Suppressor macrophage treated with lipopolysaccharide for 4 hours (primary cell): Measurements from ENCODE around the gene CEACAM1.
"Not testable (repeated sequence)": the region's sequence is repeated elsewhere in the genome, so short reads cannot be mapped to it uniquely, and the experiment has no call there.

Experiments used
- DNase-seq: peaks from one replicate; pipeline ENCODE4 v3.0.0-alpha.2; 2020

CEACAM1 gene

DNA sequence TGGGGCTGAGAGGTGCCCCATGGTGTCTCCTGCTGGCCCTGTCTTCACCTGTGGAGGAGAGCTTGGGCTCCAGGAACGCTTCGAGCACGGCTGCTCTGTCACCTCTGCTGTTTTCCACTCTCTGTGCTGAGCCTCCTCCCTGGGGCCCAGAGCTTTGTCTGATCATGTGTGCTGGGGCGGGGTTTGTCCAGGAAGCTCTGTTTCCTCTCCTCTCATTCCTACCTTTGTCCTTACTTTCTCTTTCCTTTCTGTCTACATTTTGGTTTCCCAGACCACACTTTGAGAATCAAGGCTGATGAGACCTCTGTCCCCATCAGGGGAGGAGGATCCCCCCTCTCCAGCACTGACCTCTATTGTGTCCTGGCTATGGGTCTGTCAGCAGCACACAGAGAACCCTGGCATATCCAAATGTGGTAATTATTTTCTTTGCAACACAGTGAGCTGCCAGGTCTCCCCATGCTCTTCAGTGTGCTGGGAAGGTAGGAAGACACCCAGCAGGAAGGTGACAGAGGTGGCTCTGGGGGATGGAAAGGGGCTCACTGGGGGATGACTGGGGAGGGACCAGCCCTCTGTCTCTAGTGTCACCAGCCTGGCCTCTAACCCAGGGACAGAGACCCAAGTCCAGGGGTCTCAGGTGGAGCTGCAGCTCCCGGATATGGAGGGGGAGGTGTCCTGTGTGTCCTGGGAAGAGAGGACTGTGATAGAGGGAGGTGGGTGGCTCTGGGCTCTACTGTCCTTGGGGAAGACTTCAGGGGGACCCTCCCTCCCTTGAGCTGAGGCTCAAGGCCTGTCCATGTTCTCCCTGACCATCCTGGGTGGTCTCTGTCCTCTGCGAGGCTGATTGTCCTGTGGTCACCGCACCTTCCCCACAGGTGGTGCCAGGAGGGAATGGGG lies at the start of gene CEACAM1:
Gene CEACAM1 (minus strand): TSS at position 128 of the 894 bp plus-strand sequence. CDS start 107 bp downstream, at position 21.
- peak; percentile 36 for DNase-seq

GRCh38 chr19:42577016-42577415 lies 48.7 kb upstream of the CEACAM1 start:
- peak; percentile 63 for DNase-seq

DNA sequence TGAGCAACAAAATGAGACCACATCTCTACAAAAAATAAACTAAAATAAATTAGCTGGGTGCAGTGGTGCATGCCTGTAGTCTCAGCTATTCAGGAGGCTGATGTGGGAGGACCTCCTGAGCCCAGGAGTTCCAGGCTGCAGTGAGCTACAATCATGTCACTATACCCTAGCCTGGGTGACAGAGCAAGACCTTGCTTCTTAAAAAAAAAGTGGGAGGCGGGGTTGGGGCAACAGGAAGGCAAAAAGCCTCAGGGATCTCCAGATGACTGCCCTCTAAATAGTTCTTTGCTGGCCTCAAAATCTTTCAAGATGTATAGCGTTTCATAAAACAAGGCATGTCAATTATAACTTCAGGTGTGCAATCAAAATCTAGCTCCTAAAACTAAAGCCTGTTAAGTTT lies 48.0 kb upstream of the CEACAM1 start:
- DNase-seq, result no peak

- no peak for DNase-seq
These were observed 45.4 kb upstream of the CEACAM1 start for GRCh38 chr19:42573642-42574041.

DNA sequence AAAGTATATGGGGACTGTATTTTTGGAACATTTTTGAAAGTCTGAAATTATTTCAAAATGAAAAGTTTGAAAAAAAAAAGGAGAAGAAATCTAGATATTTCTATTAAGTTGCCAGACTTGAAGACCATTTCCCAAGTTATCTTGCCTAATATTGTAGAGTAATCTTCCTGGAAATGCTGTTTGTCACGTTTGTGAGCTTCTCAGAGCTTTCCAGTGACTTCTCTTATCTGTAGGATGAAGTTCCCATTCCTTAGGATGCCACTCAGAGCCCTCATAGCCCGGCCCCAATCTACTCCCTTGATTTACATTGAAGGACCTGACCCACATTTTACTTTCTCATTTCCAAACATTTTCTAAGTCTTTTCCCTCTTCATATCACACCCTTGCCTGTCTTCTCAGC lies 42.8 kb upstream of the CEACAM1 start:
- DNase-seq, result peak; percentile 34

GRCh38 chr19:42569193-42569592 lies 40.9 kb upstream of the CEACAM1 start:
- no peak for DNase-seq

- peak; percentile 56 for DNase-seq
These were observed 39.7 kb upstream of the CEACAM1 start for GRCh38 chr19:42568006-42568405.

DNA sequence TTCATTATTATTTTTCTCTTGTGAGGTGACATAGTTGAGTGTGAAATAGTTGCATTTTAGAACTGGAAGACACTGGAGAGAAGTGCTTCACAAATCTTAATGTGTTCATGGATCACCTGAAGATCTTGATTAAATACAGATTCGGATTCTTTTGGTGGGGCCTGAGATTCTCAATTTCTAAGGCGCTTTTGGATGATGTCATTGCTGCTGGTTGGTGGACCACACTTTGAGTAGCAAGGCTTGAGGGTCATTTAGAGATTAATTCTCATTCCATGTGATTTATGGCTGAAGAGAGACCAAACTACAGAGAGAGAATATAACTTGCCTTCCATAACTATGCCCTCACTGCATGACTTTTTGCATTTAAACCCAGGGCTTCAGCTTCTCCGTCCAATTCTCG lies 39.3 kb upstream of the CEACAM1 start:
- no peak for DNase-seq

GRCh38 chr19:42563352-42564210 lies 35.3 kb upstream of the CEACAM1 start:
- DNase-seq, result peak; percentile 64

GRCh38 chr19:42561512-42561911 lies 33.2 kb upstream of the CEACAM1 start:
- no peak for DNase-seq

GRCh38 chr19:42560731-42561130 lies 32.5 kb upstream of the CEACAM1 start:
- no peak for DNase-seq

DNA sequence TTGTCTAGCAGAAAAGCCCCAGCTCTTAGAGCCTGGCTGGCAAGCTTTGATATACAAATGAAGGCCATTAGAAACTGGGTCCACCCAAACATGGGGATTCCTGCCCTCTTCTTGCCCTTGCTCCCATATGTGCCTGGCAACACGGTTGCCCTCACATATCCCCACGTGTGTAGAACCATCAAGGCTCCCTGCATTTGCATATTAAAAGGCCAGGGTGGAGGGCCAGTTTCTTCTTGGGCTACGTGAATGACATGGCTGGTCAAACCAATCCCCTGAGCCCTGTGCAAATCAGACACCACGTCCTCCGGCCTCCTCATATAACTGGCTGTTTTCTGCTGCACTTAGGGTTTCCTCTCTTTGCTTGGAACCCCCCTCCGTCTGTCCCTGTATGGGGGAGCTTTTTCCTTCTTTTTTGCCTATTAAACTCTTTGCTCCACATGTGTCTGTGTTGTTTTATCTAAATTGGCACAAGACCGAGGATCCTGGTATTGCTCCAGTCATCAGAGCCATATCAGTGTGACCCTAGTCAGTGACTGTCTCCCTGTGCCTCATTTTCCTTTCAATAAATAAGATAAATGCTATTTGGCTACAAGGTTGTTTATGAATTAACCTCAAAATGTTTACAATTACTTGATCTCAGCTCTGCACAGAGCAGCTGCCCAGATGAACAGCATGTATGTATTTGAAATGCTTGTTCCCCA lies 30.3 kb upstream of the CEACAM1 start:
- no peak for DNase-seq

DNA sequence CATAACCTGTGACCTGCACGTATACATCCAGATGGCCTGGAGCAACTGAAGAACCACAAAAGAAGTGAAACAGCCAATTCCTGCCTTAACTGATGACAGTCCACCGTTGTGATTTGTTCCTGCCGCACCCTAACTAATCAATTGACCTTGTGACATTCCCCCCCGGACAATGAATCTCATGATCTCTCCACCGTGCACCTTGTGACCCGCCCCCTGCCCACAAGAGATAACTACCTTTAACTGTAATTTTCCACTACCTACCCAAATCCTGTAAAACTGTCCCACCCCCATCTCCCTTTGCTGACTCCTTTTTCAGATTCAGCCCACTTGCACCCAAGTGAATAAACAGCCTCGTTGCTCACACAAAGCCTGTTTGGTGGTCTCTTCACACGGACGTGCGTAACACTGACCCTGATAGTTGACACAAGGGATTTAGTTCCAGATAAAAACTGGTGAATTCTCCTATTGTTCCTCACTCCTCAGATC lies 29.1 kb upstream of the CEACAM1 start:
- not testable (repeated sequence) for DNase-seq

DNA sequence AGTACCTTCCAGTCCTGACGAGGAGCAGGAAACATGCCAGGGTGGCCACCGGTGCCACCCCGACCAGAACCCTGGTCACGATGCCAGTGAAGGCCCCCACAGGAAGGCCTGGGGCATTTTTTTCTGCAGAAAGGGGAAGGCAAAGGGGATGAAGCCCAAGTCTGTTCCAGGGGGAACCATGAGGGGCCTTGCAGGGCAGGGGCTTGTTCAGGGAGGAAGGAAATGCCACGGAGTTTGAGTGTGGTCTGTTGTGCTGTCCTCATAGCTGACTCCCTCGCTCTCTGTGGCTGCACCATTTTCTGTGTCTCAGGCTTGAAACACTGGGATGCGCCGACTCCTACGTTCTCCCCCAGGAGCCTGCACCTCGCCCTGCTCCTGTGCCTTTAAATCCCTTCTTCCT lies 27.5 kb upstream of the CEACAM1 start:
- no peak for DNase-seq

DNA sequence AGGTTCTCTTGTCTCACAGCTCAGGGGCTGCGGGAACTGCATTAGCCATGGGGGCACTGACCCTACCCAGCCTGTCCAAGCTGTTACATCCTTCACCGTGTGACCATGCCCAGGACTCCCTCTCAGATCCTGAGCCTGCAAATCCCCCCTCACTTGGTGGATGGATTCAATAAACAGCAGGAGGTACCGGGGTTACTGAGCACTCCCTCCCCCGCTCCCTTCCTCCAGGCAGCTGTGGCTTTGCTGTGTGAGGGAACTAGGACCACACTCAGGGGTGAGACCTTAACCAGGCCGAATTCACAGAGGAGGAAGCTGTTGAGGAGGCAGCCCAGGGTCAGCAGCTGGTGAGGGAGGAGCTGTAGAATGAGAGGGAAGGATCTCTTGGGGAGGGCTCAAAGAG lies 27.0 kb upstream of the CEACAM1 start:
- no peak for DNase-seq

DNA sequence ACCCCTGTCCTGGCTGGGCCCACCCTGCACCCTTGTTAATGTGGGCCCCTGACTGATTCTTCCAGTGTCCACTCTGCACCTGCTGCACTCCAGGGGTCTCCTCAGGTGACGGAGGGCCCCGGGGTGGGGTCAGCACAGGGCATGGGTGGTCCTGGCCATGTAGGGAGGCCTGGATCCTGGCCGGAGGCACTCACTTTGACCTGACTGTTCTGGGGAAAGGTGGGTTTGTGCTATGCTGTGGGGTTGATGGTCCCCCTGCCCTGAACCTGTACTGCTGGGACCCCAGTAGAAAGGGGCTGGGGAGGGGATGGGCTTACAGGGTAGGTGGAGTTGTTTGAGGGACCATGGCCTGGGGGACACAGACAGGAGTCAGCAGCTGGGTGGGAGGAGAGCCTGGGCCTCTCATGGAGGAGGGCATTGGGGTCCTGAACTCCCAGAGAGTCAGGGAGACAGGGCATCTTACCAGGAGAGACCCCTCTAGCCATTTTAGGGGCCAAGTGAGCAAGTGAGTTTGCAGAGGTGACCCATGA lies 25.8 kb upstream of the CEACAM1 start:
- DNase-seq, result no peak

- DNase-seq, result peak; percentile 87
These were observed 25.2 kb upstream of the CEACAM1 start for GRCh38 chr19:42553292-42554045.

GRCh38 chr19:42552086-42553065 lies 24.1 kb upstream of the CEACAM1 start:
- DNase-seq, result no peak

GRCh38 chr19:42550521-42550920 lies 22.2 kb upstream of the CEACAM1 start:
- DNase-seq, result not testable (repeated sequence)

DNA sequence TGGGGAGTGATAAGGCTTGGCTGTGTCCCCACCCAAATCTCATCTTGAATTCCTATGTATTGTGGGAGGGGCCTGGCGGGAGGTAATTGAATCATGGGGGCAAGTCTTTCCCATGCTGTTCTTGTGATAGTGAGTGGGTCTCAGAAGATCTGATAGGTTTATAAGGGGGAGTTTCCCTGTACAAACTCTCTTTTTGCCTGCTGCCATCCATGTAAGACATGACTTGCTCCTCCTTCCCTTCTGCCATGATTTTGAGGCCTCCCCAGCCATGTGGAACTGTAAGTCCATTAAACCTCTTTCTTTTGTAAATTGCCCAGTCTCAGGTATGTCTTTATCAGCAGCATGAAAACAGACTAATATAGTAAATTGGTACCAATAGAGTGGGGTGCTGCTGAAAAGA lies 20.8 kb upstream of the CEACAM1 start:
- DNase-seq, result not testable (repeated sequence)

GRCh38 chr19:42548552-42548951 lies 20.3 kb upstream of the CEACAM1 start:
- no peak for DNase-seq
